Ovary (tissue), 9 donors: ENCODE results near the gene SETBP1. TPM values are rescaled to one million over a fixed set of nuclear protein-coding genes. Genes with fewer than 3 reads are reported as not detected.

Experiments used
- DNase-seq, 5 donors: peaks; one replicate each; pipeline ENCODE4 v3.0.0-alpha.2; 2019 to 2020
- H3K27ac ChIP-seq, 2 donors: fragments of 200-600 bp; one replicate each; pipeline versions ENCODE4 v1.5.1 to v1.8.0; 2019 to 2022
- H3K27me3 ChIP-seq: fragments of 200-600 bp; one replicate; pipeline ENCODE4 v1.8.0; 2022
- H3K36me3 ChIP-seq: fragments of 200-600 bp; sonication (generic); one replicate; pipeline ENCODE4 v1.5.1; 2019
- H3K4me1 ChIP-seq: one replicate; pipeline ENCODE4 v1.8.1; 2013; ENCODE audit warnings: mild to moderate bottlenecking, moderate library complexity; ENCODE audit not compliant: insufficient read depth
- H3K4me3 ChIP-seq: fragments of 200-600 bp; sonication (generic); one replicate; pipeline ENCODE4 v1.5.1; 2017
- H3K9me3 ChIP-seq, 2 donors: fragments of 200-600 bp in 1 of 2; sonication (generic) in 1 of 2; one replicate each; pipeline versions ENCODE4 v1.5.1 to v1.8.1; 2013 to 2019; ENCODE audit warnings: mild to moderate bottlenecking in 1 of 2, moderate library complexity in 1 of 2
- CTCF ChIP-seq, 3 donors: fragments of 450-650 bp in 2 of 3; fragments of 200-600 bp in 1 of 3; IDR thresholded peaks; one replicate each; pipeline versions ENCODE4 v1.5.1 to v1.8.0; 2016 to 2022; ENCODE audit warnings: antibody characterized with exemption in 3 of 3, mild to moderate bottlenecking in 1 of 3
- EP300 ChIP-seq: sonication (generic); formaldehyde crosslinking; IDR thresholded peaks from one replicate; pipeline ENCODE4 v1.6.1; 2017; ENCODE audit warnings: antibody characterized with exemption
- POLR2A ChIP-seq: fragments of 450-650 bp; IDR thresholded peaks from one replicate; pipeline ENCODE4 v1.6.1; 2017; ENCODE audit warnings: antibody characterized with exemption, mild to moderate bottlenecking, moderate library complexity
- WGBS, 3 donors: extraction: QIAGEN DNeasy Blood & Tissue Kit in 1 of 3; methylation state at CpG; one replicate each; pipeline versions ENCODE4 v1.1.5 to v1.1.7; 2013 to 2017; 5-methylcytosine and 5-hydroxymethylcytosine counted together
- intact Hi-C, 4 donors: fragments of 100-400 bp; cut with DNase I; formaldehyde crosslinking; loops; one replicate each; pipeline versions ENCODE4 v1.11.0 to v1.15.1; 2022 to 2023
- polyA plus RNA-seq, 2 donors: library from polyadenylated mRNA; stranded (reverse); fragments of 200-250 nt in 1 of 2; fragments of 350-450 nt in 1 of 2; fragmentation: Illumina TruSeq in 1 of 2; extraction: RNeasy Lipid Tissue Mini Kit (QIAGEN cat#74804) in 1 of 2; gene quantifications; one replicate each; pipeline ENCODE4 v1.2.3, GENCODE V29; 2013 to 2014
- total RNA-seq, 7 donors: library from RNA; depleted of rRNA in 2 of 7; stranded (reverse); fragments of >200 nt in 2 of 7; fragmentation: NEBNext Ultra II Directional in 3 of 7; extraction: Animal tissue kit (Norgen Biotek cat#: 25700) in 3 of 7; gene quantifications; one replicate each; pipeline versions ENCODE4 v1.1.0 to v1.2.4, GENCODE V29; 2016 to 2023
- donor health status: DM: no; HTN: no; CAD: no; lungs with moderate emphysema.
- donor health status: DM: no; HTN: no; CAD: no.
- donor health status: Bipolar disorder and iron deficiency.
- donor health status: DM: yes; HTN: yes; CAD: no.
- donor health status: DM: no; HTN: no; CAD: no.
- donor health status: DM: yes; HTN: yes; CAD: no.

Gene SETBP1
- total and polyA plus RNA-seq, 9 donors, result 7.8 to 53.7 (median 28.4) TPM

- Histone ChIP-seq H3K27me3 (no peaks in the 10 kb centered on the region), H3K9me3 (no peaks in the 10 kb centered on the region), H3K36me3 (no peaks in the 10 kb centered on the region), H3K4me1 (peaks cover 21% of the 10 kb centered on the region), H3K4me3 (no peak overlapping the region), H3K27ac (peak overlapping the region in 1 of 2 donors; percentile 6)
- DNase-seq, result peak in 2 of 5 donors; percentile 28 to 35
- 10 to 21% (median 13%) methylated on average over 8 of the region's 8 CpGs for WGBS, 3 donors
- TF ChIP-seq CTCF (IDR thresholded peaks at IDR 0.05) (no peak), POLR2A (no peak), EP300 (no peak)
- intact Hi-C loops, result loop anchor here in 1 of 4 donors (10.0 kb wide), 1 partner anchor 97 kb away; no protein-coding TSS in a partner anchor
Observed at GRCh38 chr18:44791520-44791919, 110.8 kb downstream of the SETBP1 start.

DNA sequence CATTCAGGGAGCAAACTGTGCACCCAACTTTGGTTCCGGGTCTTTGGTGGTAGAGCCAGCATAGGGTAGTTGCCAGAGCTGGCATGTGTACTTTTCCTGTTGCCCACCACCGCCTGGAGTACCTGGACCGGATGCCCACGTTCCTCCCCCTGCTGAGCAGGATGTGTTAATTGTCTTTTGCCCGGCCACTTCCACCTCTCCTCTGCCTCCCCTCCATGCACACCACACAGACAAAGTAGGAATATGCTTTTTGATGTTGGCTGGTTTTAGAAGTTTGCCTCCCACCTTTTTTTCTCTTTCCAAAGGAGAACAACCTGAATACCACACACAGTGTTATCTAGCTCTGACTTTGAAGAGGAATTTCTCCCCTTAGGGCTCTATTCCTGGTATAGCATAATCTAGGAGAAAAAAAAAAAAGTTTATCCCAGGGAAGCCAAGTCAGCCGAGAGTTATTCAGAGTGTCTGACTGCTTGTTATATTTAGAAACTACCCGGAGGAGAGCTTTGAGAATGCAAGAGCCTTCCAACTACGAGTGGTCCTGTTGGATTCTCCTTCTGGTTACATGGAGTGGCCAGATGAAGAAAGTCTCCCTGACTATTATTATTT is 111.9 kb downstream of the SETBP1 start:
- H3K4me1 ChIP-seq, result peaks cover 21% of the 10 kb centered on the region
- H3K36me3 ChIP-seq, result no peaks in the 10 kb centered on the region
- peak overlapping the region in 1 of 2 donors; percentile 3 for H3K27ac ChIP-seq
- WGBS, 3 donors, result 14 to 29% (median 24%) methylated on average over 8 of the region's 8 CpGs
- H3K4me3 ChIP-seq, result no peak overlapping the region
- intact Hi-C loops, result loop anchor here in 1 of 4 donors (10.0 kb wide), 1 partner anchor 98 kb away; no protein-coding TSS in a partner anchor
- no peak for TF ChIP-seq EP300
- no peak for TF ChIP-seq POLR2A
- no peak for TF ChIP-seq CTCF (IDR thresholded peaks at IDR 0.05)
- H3K9me3 ChIP-seq, result no peaks in the 10 kb centered on the region
- DNase-seq, result no peak
- no peaks in the 10 kb centered on the region for H3K27me3 ChIP-seq

DNA sequence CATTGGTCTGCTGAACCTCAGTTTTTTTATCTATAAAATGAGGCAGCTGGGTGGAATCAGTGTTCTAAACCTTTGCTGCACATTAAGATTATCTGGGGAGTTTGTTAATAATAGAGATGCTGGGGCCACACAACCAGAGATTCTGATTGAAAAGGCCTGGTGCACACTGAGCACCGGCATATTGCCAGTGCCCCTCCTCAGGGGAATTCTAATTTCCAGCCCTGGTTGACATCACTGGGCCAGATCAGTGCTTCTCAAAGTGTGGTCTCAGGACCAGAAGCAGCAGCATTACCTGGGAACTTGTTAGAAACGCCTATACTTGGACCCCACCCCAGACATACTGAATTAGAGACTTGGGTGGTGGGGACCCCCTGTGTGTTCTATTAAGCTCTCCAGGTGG is 112.5 kb downstream of the SETBP1 start:
- WGBS, 3 donors, result 37 to 45% (median 38%) methylated on average over 2 of the region's 2 CpGs
- H3K27me3 ChIP-seq, result no peaks in the 10 kb centered on the region
- intact Hi-C loops, result loop anchor here in 1 of 4 donors (10.0 kb wide), 1 partner anchor 98 kb away; no protein-coding TSS in a partner anchor
- H3K4me3 ChIP-seq, result no peak overlapping the region
- no peak for DNase-seq
- H3K27ac ChIP-seq, result peak overlapping the region in 1 of 2 donors; percentile 3
- H3K36me3 ChIP-seq, result no peaks in the 10 kb centered on the region
- no peaks in the 10 kb centered on the region for H3K9me3 ChIP-seq
- TF ChIP-seq EP300, result no peak
- no peak for TF ChIP-seq POLR2A
- no peak for TF ChIP-seq CTCF (IDR thresholded peaks at IDR 0.05)
- H3K4me1 ChIP-seq, result peaks cover 21% of the 10 kb centered on the region

DNA sequence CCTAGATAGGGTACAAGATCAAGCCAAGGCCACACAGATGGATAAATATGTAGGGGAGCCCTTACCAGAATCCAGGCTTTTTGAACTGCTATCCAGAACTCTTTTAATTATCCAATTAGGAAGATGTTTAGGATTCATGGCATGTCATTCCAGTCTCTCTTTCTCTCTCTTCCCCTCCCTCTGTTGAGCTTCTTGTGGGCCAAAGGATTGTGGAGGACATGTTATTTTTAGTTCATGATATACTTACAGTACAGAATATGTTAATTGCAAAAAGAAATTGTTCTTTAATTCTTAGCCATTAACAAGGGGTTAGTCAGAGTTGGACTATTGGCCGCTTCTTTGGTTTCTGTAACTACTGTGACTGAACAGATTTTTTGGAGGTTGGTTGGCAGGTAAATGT is 113.0 kb downstream of the SETBP1 start:
- WGBS, 3 donors, result 87 to 96% (median 93%) methylated on average over 1 of the region's 1 CpG
- intact Hi-C loops, result loop anchor here in 1 of 4 donors (10.0 kb wide), 1 partner anchor 99 kb away; no protein-coding TSS in a partner anchor
- H3K4me1 ChIP-seq, result peaks cover 21% of the 10 kb centered on the region
- no peak overlapping the region for H3K4me3 ChIP-seq
- no peaks in the 10 kb centered on the region for H3K27me3 ChIP-seq
- DNase-seq, result no peak
- TF ChIP-seq EP300, result no peak
- no peak for TF ChIP-seq CTCF (IDR thresholded peaks at IDR 0.05)
- no peak for TF ChIP-seq POLR2A
- H3K9me3 ChIP-seq, result no peaks in the 10 kb centered on the region
- H3K27ac ChIP-seq, result no peak overlapping the region
- no peaks in the 10 kb centered on the region for H3K36me3 ChIP-seq
